Liver (tissue), 9 donors: ENCODE data around the gene CYP2S1. TPM values are rescaled to one million over a fixed set of nuclear protein-coding genes. Genes with fewer than 3 reads are reported as not detected.

Experiments used
- DNase-seq: peaks from one replicate; pipeline ENCODE4 v3.0.0-alpha.2; 2017; ENCODE audit warnings: low spot score
- H3K27ac ChIP-seq, 2 donors: one replicate each; pipeline ENCODE4 v1.7.0; 2013; ENCODE audit warnings: inconsistent platforms in 2 of 2, low read length in 2 of 2, control low read depth in 1 of 2, low read depth in 1 of 2, mild to moderate bottlenecking in 1 of 2
- H3K27me3 ChIP-seq, 4 donors: one replicate each; pipeline versions ENCODE4 v1.6.1 to v1.7.0; 2013; ENCODE audit warnings: low read length in 3 of 4, inconsistent platforms in 1 of 4, mild to moderate bottlenecking in 1 of 4, moderate library complexity in 1 of 4; ENCODE audit not compliant: control insufficient read depth in 4 of 4, insufficient read depth in 4 of 4
- H3K36me3 ChIP-seq, 4 donors: one replicate each; pipeline versions ENCODE4 v1.6.1 to v1.7.0; 2013; ENCODE audit warnings: low read length in 3 of 4, mild to moderate bottlenecking in 3 of 4, low read depth in 1 of 4, moderate library complexity in 1 of 4; ENCODE audit not compliant: control insufficient read depth in 4 of 4, insufficient read depth in 3 of 4
- H3K4me1 ChIP-seq, 4 donors: one replicate each; pipeline versions ENCODE4 v1.6.1 to v1.7.0; 2013; ENCODE audit warnings: low read length in 3 of 4, mild to moderate bottlenecking in 3 of 4, moderate library complexity in 1 of 4; ENCODE audit not compliant: control insufficient read depth in 4 of 4, insufficient read depth in 4 of 4
- H3K4me3 ChIP-seq, 3 donors: one replicate each; pipeline versions ENCODE4 v1.6.1 to v1.7.0; 2013; ENCODE audit warnings: low read length in 3 of 3, control low read depth in 1 of 3, low read depth in 1 of 3, mild to moderate bottlenecking in 1 of 3
- H3K9ac ChIP-seq, 2 donors: one replicate each; pipeline ENCODE4 v1.7.0; 2013; ENCODE audit warnings: low read length in 2 of 2, mild to moderate bottlenecking in 2 of 2, moderate library complexity in 2 of 2, control low read depth in 1 of 2, low read depth in 1 of 2
- H3K9me3 ChIP-seq, 4 donors: one replicate each; pipeline versions ENCODE4 v1.6.1 to v1.7.0; 2013; ENCODE audit warnings: low read length in 3 of 4; ENCODE audit not compliant: control insufficient read depth in 4 of 4
- ATF3 ChIP-seq: IDR thresholded peaks from 2 replicates; pipeline ENCODE4 v1.6.1; 2016; ENCODE audit warnings: antibody characterized with exemption
- EGR1 ChIP-seq, 2 donors: IDR thresholded peaks; 2 replicates each; pipeline ENCODE4 v1.6.1; 2016 to 2018; ENCODE audit warnings: antibody characterized with exemption in 2 of 2, low read depth in 2 of 2
- FOXA1 ChIP-seq: IDR thresholded peaks from 2 replicates; pipeline ENCODE4 v1.6.1; 2016; ENCODE audit warnings: antibody characterized with exemption
- FOXA2 ChIP-seq: IDR thresholded peaks from 2 replicates; pipeline ENCODE4 v1.6.1; 2016; ENCODE audit warnings: antibody characterized with exemption
- GABPA ChIP-seq, 2 donors: IDR thresholded peaks in 1 of 2; conservative IDR thresholded peaks in 1 of 2; 2 replicates each; pipeline ENCODE4 v1.6.1; 2016; ENCODE audit warnings: antibody characterized with exemption in 2 of 2, mild to moderate bottlenecking in 1 of 2, moderate library complexity in 1 of 2
- HNF4A ChIP-seq, 2 donors: conservative IDR thresholded peaks; 2 replicates each; pipeline ENCODE4 v1.6.1; 2016; ENCODE audit warnings: antibody characterized with exemption in 2 of 2, mild to moderate bottlenecking in 2 of 2
- HNF4G ChIP-seq: IDR thresholded peaks from 2 replicates; pipeline ENCODE4 v1.6.1; 2016; ENCODE audit warnings: antibody characterized with exemption
- JUND ChIP-seq, 2 donors: IDR thresholded peaks; 2 replicates each; pipeline ENCODE4 v1.6.1; 2016; ENCODE audit warnings: antibody characterized with exemption in 2 of 2
- MAX ChIP-seq: IDR thresholded peaks from 2 replicates; pipeline ENCODE4 v1.6.1; 2016; ENCODE audit warnings: antibody characterized with exemption
- NR2F2 ChIP-seq: IDR thresholded peaks from 2 replicates; pipeline ENCODE4 v1.6.1; 2016; ENCODE audit warnings: antibody characterized with exemption
- RAD21 ChIP-seq, 2 donors: IDR thresholded peaks; 2 replicates each; pipeline ENCODE4 v1.6.1; 2016; ENCODE audit warnings: antibody characterized with exemption in 2 of 2, mild to moderate bottlenecking in 2 of 2
- REST ChIP-seq: IDR thresholded peaks from 2 replicates; pipeline ENCODE4 v1.6.1; 2016; ENCODE audit warnings: antibody characterized with exemption, mild to moderate bottlenecking
- RXRA ChIP-seq, 2 donors: IDR thresholded peaks; 2 replicates each; pipeline ENCODE4 v1.6.1; 2017 to 2018; ENCODE audit warnings: antibody characterized with exemption in 2 of 2, mild to moderate bottlenecking in 1 of 2
- SP1 ChIP-seq: IDR thresholded peaks from 2 replicates; pipeline ENCODE4 v1.6.1; 2018; ENCODE audit warnings: antibody characterized with exemption, mild to moderate bottlenecking
- TAF1 ChIP-seq: conservative IDR thresholded peaks from 2 replicates; pipeline ENCODE4 v1.6.1; 2016; ENCODE audit warnings: antibody characterized with exemption, mild to moderate bottlenecking
- YY1 ChIP-seq: IDR thresholded peaks from 2 replicates; pipeline ENCODE4 v1.6.1; 2016; ENCODE audit warnings: antibody characterized with exemption, mild to moderate bottlenecking
- ZBTB33 ChIP-seq: IDR thresholded peaks from 2 replicates; pipeline ENCODE4 v1.6.1; 2016; ENCODE audit warnings: antibody characterized with exemption
- WGBS: extraction: QIAGEN DNeasy Blood & Tissue Kit; methylation state at CpG from one replicate; pipeline ENCODE4 v1.1.7; 2013; 5-methylcytosine and 5-hydroxymethylcytosine counted together
- polyA plus RNA-seq, 2 donors: library from polyadenylated mRNA; stranded (reverse) in 1 of 2; unstranded in 1 of 2; fragments of 200-250 nt in 1 of 2; fragments of >200 nt in 1 of 2; fragmentation: Nextera tagmentation in 1 of 2; extraction: Ambion mirVana in 1 of 2; gene quantifications; one replicate each; pipeline versions ENCODE4 v1.2.1 to v1.2.3, GENCODE V29; 2013 to 2015
- total RNA-seq, 2 donors: library from RNA; depleted of rRNA; stranded (reverse); fragments of >200 nt; gene quantifications; one replicate each; pipeline ENCODE4 v1.2.3, GENCODE V29; 2014
- donor health status: healthy.
- donor health status: healthy.
- donor health status: healthy.
- donor health status: healthy.
- donor health status: healthy.

Gene CYP2S1
- total and polyA plus RNA-seq, 4 donors = 0.35 to 1.9 (median 1.5) TPM

GRCh38 chr19:41219924-41220567 is 27.0 kb downstream of the CYP2S1 start:
- no peak for DNase-seq

GRCh38 chr19:41220811-41221210 is 27.8 kb downstream of the CYP2S1 start:
- Histone ChIP-seq H3K9me3 (no peaks in the 10 kb centered on the region), H3K4me1 (peaks cover 0 to 4% (median under 1%) of the 10 kb centered on the region in 4 donors), H3K27me3 (peaks cover 0 to 2% (median 0%) of the 10 kb centered on the region in 4 donors), H3K36me3 (no peaks in the 10 kb centered on the region), H3K27ac (peak overlapping the region; percentile 72 to 76), H3K9ac (no peak overlapping the region), H3K4me3 (no peak overlapping the region)
- WGBS = 48% methylated on average over 9 of the region's 9 CpGs
- TF ChIP-seq NR2F2 (no peak), REST (no peak), HNF4A (conservative IDR thresholded peaks at IDR 0.05) (no peak), FOXA1 (no peak), JUND (IDR thresholded peaks at IDR 0.05) (no peak), TAF1 (no peak), FOXA2 (no peak), SP1 (no peak), RAD21 (IDR thresholded peaks at IDR 0.05) (no peak), YY1 (no peak), GABPA (IDR thresholded peaks at IDR 0.05 in 1 of 2, conservative IDR thresholded peaks at IDR 0.05 in 1 of 2) (no peak), ZBTB33 (no peak), MAX (no peak), EGR1 (IDR thresholded peaks at IDR 0.05; ENCODE audit: low read depth in 2 of 2) (no peak), ATF3 (no peak), HNF4G (no peak), RXRA (IDR thresholded peaks at IDR 0.05) (no peak)
- no peak for DNase-seq

More at GRCh38 chr19:41219924-41220567, 27.0 kb downstream of the CYP2S1 start:
- TF ChIP-seq ZBTB33 (no peak), NR2F2 (no peak), FOXA2 (no peak)
- Histone ChIP-seq H3K4me1 (peaks cover 0 to 2% (median 0%) of the 10 kb centered on the region in 4 donors), H3K9me3 (no peaks in the 10 kb centered on the region), H3K4me3 (peak overlapping the region in 2 of 3 donors; percentile 30 to 43), H3K27ac (peak overlapping the region; percentile 72 to 76), H3K27me3 (peaks cover 0 to 2% (median 0%) of the 10 kb centered on the region in 4 donors), H3K9ac (no peak overlapping the region), H3K36me3 (no peaks in the 10 kb centered on the region)
- 23% methylated on average over 16 of the region's 16 CpGs for WGBS
